Tibial nerve (tissue), 3 donors: ENCODE measurements around the gene LMO7.

Experiments used
- POLR2A ChIP-seq, 2 donors: fragments of 450-650 bp; IDR thresholded peaks; one replicate each; pipeline ENCODE4 v1.6.1; 2017; ENCODE audit warnings: antibody characterized with exemption in 2 of 2, mild to moderate bottlenecking in 2 of 2, moderate library complexity in 2 of 2
- TF ChIP-seq, protein P1 (sequence below), 5 experiments: fragments of 200-600 bp in 3 of 5; fragments of 450-650 bp in 2 of 5; sonication (generic) in 3 of 5; IDR thresholded peaks; one replicate each; pipeline ENCODE4 v1.5.1; 2016 to 2019; ENCODE audit warnings: antibody characterized with exemption in 5 of 5, mild to moderate bottlenecking in 3 of 5, moderate library complexity in 2 of 5

DNA sequence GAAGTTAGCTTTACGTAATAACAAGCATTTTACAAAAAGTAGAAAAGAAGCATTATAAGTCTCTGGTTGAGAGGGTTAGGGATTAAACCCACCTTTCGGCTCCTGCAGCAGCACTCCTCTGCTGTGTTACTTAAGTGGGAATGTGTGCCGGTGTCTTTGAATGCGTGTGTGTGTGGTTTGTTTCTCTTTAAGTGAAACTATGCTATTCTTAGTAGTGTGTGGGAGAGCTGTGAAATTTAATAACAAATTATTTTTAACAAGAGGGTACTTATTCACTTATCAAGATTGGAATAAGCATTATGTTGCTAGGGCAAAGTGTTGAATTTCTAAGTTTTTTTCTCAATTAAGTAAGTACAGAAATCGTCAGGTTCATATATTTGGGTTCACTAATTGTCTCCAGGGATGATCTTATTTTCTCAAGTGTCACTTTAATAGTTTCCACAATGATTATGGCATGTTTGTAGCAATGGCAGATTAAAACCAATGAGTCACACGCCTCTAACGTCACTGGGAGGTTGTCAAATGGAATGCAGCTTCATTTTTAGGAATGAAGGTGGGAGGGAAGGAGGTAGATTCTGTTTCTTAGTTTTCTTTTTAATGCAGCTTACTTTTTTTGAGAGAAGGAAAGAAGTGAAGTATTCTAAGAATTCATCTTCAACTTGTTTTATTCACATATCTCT is 151.3 kb downstream of the LMO7 start:
- TF ChIP-seq, protein P1, sequence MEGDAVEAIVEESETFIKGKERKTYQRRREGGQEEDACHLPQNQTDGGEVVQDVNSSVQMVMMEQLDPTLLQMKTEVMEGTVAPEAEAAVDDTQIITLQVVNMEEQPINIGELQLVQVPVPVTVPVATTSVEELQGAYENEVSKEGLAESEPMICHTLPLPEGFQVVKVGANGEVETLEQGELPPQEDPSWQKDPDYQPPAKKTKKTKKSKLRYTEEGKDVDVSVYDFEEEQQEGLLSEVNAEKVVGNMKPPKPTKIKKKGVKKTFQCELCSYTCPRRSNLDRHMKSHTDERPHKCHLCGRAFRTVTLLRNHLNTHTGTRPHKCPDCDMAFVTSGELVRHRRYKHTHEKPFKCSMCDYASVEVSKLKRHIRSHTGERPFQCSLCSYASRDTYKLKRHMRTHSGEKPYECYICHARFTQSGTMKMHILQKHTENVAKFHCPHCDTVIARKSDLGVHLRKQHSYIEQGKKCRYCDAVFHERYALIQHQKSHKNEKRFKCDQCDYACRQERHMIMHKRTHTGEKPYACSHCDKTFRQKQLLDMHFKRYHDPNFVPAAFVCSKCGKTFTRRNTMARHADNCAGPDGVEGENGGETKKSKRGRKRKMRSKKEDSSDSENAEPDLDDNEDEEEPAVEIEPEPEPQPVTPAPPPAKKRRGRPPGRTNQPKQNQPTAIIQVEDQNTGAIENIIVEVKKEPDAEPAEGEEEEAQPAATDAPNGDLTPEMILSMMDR (IDR thresholded peaks at IDR 0.05): no peak
- TF ChIP-seq POLR2A (IDR thresholded peaks at IDR 0.05): no peak
